HepG2 (cell line): ENCODE data around the gene FBXO10. TPM values are rescaled to one million over a fixed set of nuclear protein-coding genes. Genes with fewer than 3 reads are reported as not detected.

Source experiments
- ARNT ChIP-seq: fragments of 450-650 bp; IDR thresholded peaks from 2 replicates; pipeline ENCODE4 v1.6.1; 2017
- ATF7-NPFF ChIP-seq: sonication (generic); formaldehyde crosslinking; IDR thresholded peaks from 2 replicates; pipeline ENCODE4 v1.8.1; 2023; ENCODE audit warnings: mild to moderate bottlenecking, low read depth, missing genetic modification reagents, moderate library complexity
- BHLHE40 ChIP-seq: IDR thresholded peaks from 2 replicates; pipeline ENCODE4 v1.6.1; 2011; ENCODE audit warnings: low read length, improper control_type of control experiment
- CREB1 ChIP-seq, 2 experiments: fragments of 450-650 bp in 1 of 2; IDR thresholded peaks; 2 replicates each; pipeline ENCODE4 v1.6.1; 2016 to 2017; ENCODE audit warnings: control low read depth in 1 of 2, mild to moderate bottlenecking in 1 of 2, missing compliant biosample characterization in 1 of 2, missing genetic modification characterization in 1 of 2
- DPF2 ChIP-seq: sonication (generic); formaldehyde crosslinking; IDR thresholded peaks from 2 replicates; pipeline ENCODE4 v1.4.0; 2020; ENCODE audit warnings: mild to moderate bottlenecking, low read depth, missing genetic modification reagents, borderline replicate concordance
- DR1 ChIP-seq: sonication (generic); formaldehyde crosslinking; IDR thresholded peaks from 2 replicates; pipeline ENCODE4 v1.8.0; 2021; ENCODE audit warnings: mild to moderate bottlenecking, missing genetic modification reagents, inconsistent platforms
- EHMT2 ChIP-seq: fragments of 200-600 bp; sonication (generic); IDR thresholded peaks from 2 replicates; pipeline ENCODE4 v1.7.0; 2017; ENCODE audit warnings: antibody characterized with exemption, low read depth, low read length, borderline replicate concordance
- FOSL1 ChIP-seq: sonication (generic); formaldehyde crosslinking; IDR thresholded peaks from 2 replicates; pipeline ENCODE4 v1.9.0; 2021; ENCODE audit warnings: missing genetic modification reagents, borderline replicate concordance
- FOXC1 ChIP-seq: sonication (generic); formaldehyde crosslinking; IDR thresholded peaks from 2 replicates; pipeline ENCODE4 v1.8.0; 2022; ENCODE audit warnings: mild to moderate bottlenecking, missing genetic modification reagents, borderline replicate concordance
- HDAC6 ChIP-seq: fragments of 200-600 bp; sonication (generic); IDR thresholded peaks from 2 replicates; pipeline ENCODE4 v1.7.0; 2017; ENCODE audit warnings: mild to moderate bottlenecking, antibody characterized with exemption, low read length, low read depth
- HNF4A ChIP-seq: sonication (generic); formaldehyde crosslinking; IDR thresholded peaks from 2 replicates; pipeline ENCODE4 v1.4.0; 2020; ENCODE audit warnings: missing genetic modification reagents
- JUN ChIP-seq: sonication (generic); formaldehyde crosslinking; IDR thresholded peaks from 2 replicates; pipeline ENCODE4 v1.4.0; 2020; ENCODE audit warnings: mild to moderate bottlenecking, missing genetic modification reagents
- JUND ChIP-seq: sonication (generic); formaldehyde crosslinking; IDR thresholded peaks from 2 replicates; pipeline ENCODE4 v1.8.0; 2022; ENCODE audit warnings: mild to moderate bottlenecking, missing genetic modification reagents
- MAFG ChIP-seq: sonication (generic); formaldehyde crosslinking; IDR thresholded peaks from 2 replicates; pipeline ENCODE4 v1.5.1; 2020; ENCODE audit warnings: mild to moderate bottlenecking, missing genetic modification reagents
- NFYB ChIP-seq: sonication (generic); formaldehyde crosslinking; IDR thresholded peaks from 2 replicates; pipeline ENCODE4 v1.4.0; 2020; ENCODE audit warnings: missing genetic modification reagents
- RAD51 ChIP-seq: fragments of 450-650 bp; IDR thresholded peaks from 2 replicates; pipeline ENCODE4 v1.6.1; 2016; ENCODE audit warnings: borderline replicate concordance
- RXRB ChIP-seq: IDR thresholded peaks from 2 replicates; pipeline ENCODE4 v1.6.1; 2016; ENCODE audit warnings: borderline replicate concordance, missing genetic modification reagents, missing compliant biosample characterization
- SMAD9 ChIP-seq: sonication (generic); formaldehyde crosslinking; IDR thresholded peaks from 2 replicates; pipeline ENCODE4 v1.5.1; 2020; ENCODE audit warnings: mild to moderate bottlenecking, missing genetic modification reagents
- SP140L ChIP-seq: sonication (generic); formaldehyde crosslinking; IDR thresholded peaks from 2 replicates; pipeline ENCODE4 v1.4.0; 2020; ENCODE audit warnings: missing genetic modification reagents, borderline replicate concordance
- TRIM24 ChIP-seq: sonication (generic); formaldehyde crosslinking; IDR thresholded peaks from 2 replicates; pipeline ENCODE4 v1.8.0; 2022; ENCODE audit warnings: mild to moderate bottlenecking, missing genetic modification reagents
- XBP1 ChIP-seq: sonication (generic); formaldehyde crosslinking; IDR thresholded peaks from 2 replicates; pipeline ENCODE4 v1.5.0; 2020; ENCODE audit warnings: missing genetic modification reagents
- ZFP62 ChIP-seq: sonication (generic); formaldehyde crosslinking; IDR thresholded peaks from 2 replicates; pipeline ENCODE4 v1.4.0; 2020; ENCODE audit warnings: missing genetic modification reagents
- ZNF138 ChIP-seq: sonication (generic); formaldehyde crosslinking; IDR thresholded peaks from 2 replicates; pipeline ENCODE4 v1.5.0; 2020; ENCODE audit warnings: mild to moderate bottlenecking, low read depth, missing genetic modification reagents
- ZNF234 ChIP-seq: sonication (generic); formaldehyde crosslinking; conservative IDR thresholded peaks from 2 replicates; pipeline ENCODE4 v1.5.1; 2020; ENCODE audit warnings: mild to moderate bottlenecking, missing genetic modification reagents
- ZNF33B ChIP-seq: sonication (generic); formaldehyde crosslinking; IDR thresholded peaks from 2 replicates; pipeline ENCODE4 v1.5.1; 2020; ENCODE audit warnings: mild to moderate bottlenecking, missing genetic modification reagents
- ZNF354B ChIP-seq: sonication (generic); formaldehyde crosslinking; IDR thresholded peaks from 2 replicates; pipeline ENCODE4 v1.8.0; 2022; ENCODE audit warnings: mild to moderate bottlenecking, missing genetic modification reagents
- ZNF496 ChIP-seq: sonication (generic); formaldehyde crosslinking; IDR thresholded peaks from 2 replicates; pipeline ENCODE4 v1.8.1; 2023; ENCODE audit warnings: mild to moderate bottlenecking, moderate library complexity, missing genetic modification reagents; ENCODE audit not compliant: insufficient replicate concordance
- ZSCAN20 ChIP-seq: sonication (generic); formaldehyde crosslinking; IDR thresholded peaks from 2 replicates; pipeline ENCODE4 v1.4.0; 2020; ENCODE audit warnings: missing genetic modification reagents, mild to moderate bottlenecking, borderline replicate concordance
- polyA plus RNA-seq, 8 experiments: library from polyadenylated mRNA; depleted of rRNA in 3 of 8; stranded (reverse) in 7 of 8; unstranded in 1 of 8; fragments of >200 nt; fragmentation: Illumina TruSeq in 4 of 8; extraction: Trizol in 4 of 8; gene quantifications; 2 replicates each; pipeline versions ENCODE4 v1.2.1 to v1.2.3, GENCODE V29; 2011 to 2016; ENCODE audit warnings: low read depth in 4 of 8, missing spikeins in 1 of 8, mixed read lengths in 1 of 8; ENCODE audit not compliant: insufficient read depth in 1 of 8
- total RNA-seq, 5 experiments: library from RNA; depleted of rRNA; stranded (reverse); fragments of >200 nt; fragmentation: Illumina TruSeq; extraction: Trizol; gene quantifications; 2 replicates each; pipeline ENCODE4 v1.2.3, GENCODE V29; 2016; ENCODE audit warnings: low read depth in 1 of 5
- TF ChIP-seq, protein P1 (sequence below): sonication (generic); formaldehyde crosslinking; IDR thresholded peaks from 2 replicates; pipeline ENCODE4 v1.4.0; 2020; ENCODE audit warnings: missing genetic modification reagents

FBXO10 gene
- total and polyA plus RNA-seq, 2 of the 13 experiments (the other 11 are each of a cell fraction or from before 2014, with no cell fraction given) = 3.1 to 5.1 TPM

DNA sequence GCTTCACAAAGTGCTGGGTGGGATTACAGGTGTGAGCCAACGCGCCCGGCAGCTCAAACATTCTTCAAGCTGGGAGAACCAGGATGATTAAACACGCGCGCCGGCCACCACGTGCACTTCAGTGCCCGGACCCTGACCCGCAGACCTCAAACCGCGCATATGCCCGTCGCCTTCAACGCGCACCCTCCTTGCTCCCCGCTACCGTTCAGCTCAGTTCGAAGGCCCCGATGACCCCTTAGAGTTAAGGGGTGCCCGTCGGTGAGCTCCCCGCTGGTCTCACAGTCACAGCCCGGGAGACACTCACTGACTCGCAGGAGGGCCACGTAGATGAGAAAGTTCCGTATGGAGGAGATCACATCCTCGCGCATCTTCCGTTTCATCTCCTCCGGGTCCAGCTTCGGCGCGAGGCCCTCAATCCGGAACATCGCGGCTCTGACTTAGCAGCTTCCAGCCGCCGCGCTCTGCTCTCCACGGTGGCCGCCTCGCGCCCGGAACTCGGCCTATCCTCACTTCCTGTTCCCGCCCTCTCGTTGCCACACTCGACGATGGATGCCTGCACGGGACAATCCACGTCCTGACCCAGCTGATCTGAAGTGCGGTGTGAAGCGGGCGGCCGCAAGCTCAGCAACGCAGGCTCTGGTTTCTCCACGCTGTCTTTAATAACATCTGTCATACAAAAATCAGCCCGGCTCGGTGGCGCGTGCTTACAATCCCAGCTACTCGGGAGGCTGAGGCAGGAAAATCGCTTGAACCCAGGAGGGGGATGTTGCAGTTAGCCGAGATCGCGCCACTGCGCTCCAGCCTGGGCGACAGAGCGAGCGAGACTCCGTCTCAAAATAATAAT, 16.1 kb upstream of the FBXO10 start, which contains the start of gene TOMM5 (continued):
- TF ChIP-seq NFYB (CRISPR knock-in tag) (0 out of 2 replicates have a peak, but pooled peaks have one; percentile 29), ZNF354B (0 out of 2 replicates have a peak, but pooled peaks have one; percentile 19), CREB1 (IDR thresholded peaks at IDR 0.05) (0 out of 2 replicates have a peak, but pooled peaks have one; percentile 20), CREB1 (CRISPR knock-in tag; IDR thresholded peaks at IDR 0.05) (peak; percentile 65; the same call in 1 of the 2 replicates), JUND (CRISPR knock-in tag) (no peak), HDAC6 (no peak), JUN (CRISPR knock-in tag) (no peak), SP140L (CRISPR knock-in tag) (no peak; the same call in 1 of the 2 replicates), DR1 (peak; percentile 85), TRIM24 (no peak), ATF7-NPFF (CRISPR knock-in tag) (peak; percentile 97), XBP1 (CRISPR knock-in tag) (no peak), ARNT (no peak), BHLHE40 (peak; percentile 54; the same call in 1 of the 2 replicates), ZNF138 (peak; percentile 98), SMAD9 (CRISPR knock-in tag) (peak; percentile 98), ZNF234 (CRISPR knock-in tag) (peak; percentile 96), HNF4A (CRISPR knock-in tag) (no peak; the same call in 1 of the 2 replicates), RAD51 (no peak), ZSCAN20 (peak; percentile 66; the same call in 1 of the 2 replicates), RXRB (CRISPR knock-in tag) (peak; percentile 69), ZNF496 (CRISPR knock-in tag) (no peak), EHMT2 (no peak), ZNF33B (CRISPR knock-in tag) (peak; percentile 91; the same call in 1 of the 2 replicates), FOXC1 (CRISPR knock-in tag) (peak; percentile 84), MAFG (0 out of 2 replicates have a peak, but pooled peaks have one; percentile 28), ZFP62 (CRISPR knock-in tag) (no peak), DPF2 (CRISPR knock-in tag) (no peak), FOSL1 (CRISPR knock-in tag) (no peak)
- TF ChIP-seq, protein P1, sequence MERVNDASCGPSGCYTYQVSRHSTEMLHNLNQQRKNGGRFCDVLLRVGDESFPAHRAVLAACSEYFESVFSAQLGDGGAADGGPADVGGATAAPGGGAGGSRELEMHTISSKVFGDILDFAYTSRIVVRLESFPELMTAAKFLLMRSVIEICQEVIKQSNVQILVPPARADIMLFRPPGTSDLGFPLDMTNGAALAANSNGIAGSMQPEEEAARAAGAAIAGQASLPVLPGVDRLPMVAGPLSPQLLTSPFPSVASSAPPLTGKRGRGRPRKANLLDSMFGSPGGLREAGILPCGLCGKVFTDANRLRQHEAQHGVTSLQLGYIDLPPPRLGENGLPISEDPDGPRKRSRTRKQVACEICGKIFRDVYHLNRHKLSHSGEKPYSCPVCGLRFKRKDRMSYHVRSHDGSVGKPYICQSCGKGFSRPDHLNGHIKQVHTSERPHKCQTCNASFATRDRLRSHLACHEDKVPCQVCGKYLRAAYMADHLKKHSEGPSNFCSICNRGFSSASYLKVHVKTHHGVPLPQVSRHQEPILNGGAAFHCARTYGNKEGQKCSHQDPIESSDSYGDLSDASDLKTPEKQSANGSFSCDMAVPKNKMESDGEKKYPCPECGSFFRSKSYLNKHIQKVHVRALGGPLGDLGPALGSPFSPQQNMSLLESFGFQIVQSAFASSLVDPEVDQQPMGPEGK (CRISPR knock-in tag) = peak; percentile 45; the same call in 1 of the 2 replicates
